Activated CD4-positive, alpha-beta T cell treated with anti-CD3 and anti-CD28 coated beads, Interleukin-2, amount 50 U/mL, for 4 hours (primary cell): Measurements from ENCODE around the gene SLC19A1.

Experiments
- DNase-seq, 2 experiments: peaks; one replicate each; pipeline ENCODE4 v3.0.0-alpha.2; 2020

SLC19A1 gene

GRCh38 chr21:45475797-45476570, 66.3 kb downstream of the SLC19A1 start:
- no peak for DNase-seq

DNA sequence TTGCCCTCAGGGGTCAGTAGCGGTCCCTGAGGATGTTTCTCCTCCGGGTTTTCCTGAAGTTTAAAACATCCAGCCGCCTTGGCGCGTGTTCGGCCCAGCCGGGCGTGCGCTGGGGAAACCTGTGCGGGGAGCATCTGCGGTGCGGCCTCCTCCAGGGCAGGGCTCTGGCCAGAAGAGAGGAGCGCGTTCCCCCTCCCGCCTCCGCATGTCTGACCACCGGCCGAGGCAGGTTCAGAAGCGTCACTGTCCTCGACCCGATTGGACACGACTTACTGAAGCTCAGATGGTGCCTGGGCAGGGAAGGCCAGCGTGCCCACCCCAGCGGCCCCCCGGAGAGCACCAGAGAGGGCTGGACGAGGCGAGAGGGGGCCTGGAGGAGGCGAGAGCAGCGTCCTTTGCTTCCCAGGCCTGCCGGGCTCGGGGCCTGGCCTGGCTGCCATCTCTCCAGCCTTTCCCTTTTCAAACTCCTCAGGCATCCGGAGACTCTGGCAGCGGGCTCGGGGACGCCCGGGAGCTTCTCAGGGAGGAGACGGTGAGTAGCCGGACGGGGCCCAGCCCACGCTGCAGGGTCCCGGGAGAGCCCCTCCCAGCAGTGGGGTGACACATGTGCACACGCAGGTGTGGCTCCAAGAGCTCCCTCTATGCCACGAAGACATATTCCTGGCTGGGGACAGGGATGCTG, 67.1 kb downstream of the SLC19A1 start:
- DNase-seq = no peak

- no peak for DNase-seq
Measured at GRCh38 chr21:45474323-45474950, 67.8 kb downstream of the SLC19A1 start.

DNA sequence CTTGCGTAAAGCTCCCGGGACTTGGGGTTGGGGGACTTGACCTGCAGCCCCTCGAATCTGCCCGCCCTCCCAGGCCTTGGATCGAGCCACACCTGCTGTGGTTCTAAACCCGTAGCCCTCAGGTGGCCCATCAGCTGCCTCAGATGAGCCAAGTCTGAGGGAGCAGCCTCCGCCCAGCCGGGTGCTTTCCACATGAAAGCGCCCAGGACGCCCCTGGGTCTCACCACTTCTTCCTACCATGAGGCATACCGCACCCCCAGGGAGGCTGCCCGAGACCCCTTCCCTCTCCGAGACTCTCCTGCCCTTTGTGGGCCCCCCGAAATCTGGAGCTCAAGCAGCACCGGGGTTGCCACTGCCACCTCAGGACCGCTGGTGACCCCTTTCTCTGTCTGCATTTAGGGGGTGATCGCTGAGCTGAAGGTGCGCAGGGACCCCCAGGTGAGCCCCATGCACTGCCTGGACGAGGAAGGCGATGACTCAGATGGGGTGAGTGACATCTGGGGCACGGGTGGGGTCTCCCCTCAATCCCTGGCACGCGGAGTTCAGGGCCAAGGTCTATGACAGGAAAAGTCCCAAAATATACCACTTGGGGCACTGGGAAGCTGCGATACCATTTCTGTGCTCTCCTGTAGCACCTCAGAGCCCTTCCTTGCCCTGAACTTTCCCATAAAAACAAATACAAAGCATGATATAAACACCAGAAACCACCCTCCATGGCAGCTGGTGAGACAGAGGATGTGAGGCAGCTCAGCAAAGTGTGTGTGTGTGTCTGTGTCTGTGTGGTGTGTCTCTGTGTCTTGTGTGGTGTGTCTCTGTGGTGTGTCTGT, 68.5 kb downstream of the SLC19A1 start:
- no peak for DNase-seq

DNA sequence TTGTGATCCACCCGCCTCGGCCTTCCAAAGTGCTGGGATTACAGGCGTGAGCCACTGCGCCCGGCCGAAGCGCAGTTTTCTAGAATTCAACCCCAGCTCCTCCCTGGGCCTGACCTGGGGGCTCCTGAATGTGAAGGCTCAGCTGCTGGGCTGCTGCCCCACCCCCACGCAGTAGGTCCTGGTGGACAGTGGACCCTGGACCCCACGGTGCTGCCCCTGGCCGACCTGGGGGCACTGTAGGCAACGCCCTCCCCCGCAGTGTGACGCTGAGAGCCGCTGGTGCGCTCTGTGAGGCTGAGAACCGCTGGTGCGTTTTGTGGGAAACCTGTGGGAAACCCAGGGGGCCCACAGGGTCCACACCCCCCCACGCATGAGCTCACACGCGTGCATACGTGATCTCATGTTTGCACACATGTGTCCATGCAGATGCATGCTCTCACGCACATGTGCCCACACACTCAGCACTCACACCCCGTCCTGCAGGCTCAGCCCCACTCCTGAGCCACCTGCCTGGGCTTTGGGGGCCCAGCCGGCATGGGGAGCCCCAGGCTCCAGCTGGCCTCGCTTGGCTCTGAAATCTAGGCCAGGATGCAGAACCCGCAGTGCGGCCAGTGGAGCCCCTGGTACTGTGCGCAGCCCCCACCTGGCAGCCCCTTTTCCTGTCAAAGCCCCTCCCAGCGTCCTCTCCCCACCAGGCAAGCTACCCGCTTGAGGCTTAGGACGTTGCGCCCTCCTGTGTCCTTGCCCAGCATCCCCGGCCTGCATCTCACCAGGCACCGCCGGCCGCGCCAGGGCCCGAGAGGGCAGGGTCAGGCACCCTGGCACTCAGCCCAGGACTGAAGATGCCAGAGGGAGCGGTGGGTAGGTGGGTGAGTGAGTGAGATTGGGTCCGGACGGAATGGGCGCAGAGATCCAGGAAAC, 69.5 kb downstream of the SLC19A1 start:
- no peak for DNase-seq

DNA sequence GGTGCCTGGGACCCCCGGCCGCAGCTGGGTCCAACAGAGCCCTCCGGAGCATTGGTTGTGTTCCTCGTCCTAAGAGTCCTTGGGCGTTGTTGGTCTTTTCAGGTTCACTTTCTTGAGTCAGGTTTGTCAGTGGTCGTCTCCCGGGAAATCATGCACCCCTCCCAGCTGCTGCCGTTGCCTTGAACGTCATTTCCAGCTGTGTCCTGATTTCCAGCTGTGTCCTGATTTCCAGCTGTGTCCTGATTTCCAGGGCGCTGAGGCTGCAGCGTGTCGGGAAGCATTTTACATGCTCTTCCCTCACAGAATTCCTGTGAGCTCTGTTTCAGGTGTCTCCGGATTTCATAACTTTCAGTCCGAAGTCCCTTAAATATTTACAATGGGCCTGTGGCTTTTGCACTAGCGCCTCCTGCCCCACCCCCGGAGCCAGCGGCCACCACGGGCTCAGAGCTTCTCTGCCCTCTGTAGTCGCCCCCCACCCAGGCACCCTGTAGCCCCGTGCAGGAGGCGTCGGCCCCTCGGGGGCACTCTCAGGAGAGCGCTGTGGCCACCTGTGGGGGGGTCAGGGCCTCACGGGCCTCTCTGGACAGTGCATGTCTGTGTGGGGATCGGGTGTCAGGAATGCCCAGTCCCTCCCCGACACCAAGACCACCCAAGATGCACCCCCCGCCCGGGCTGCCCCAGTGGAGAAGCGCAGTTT, 70.6 kb downstream of the SLC19A1 start:
- no peak for DNase-seq

- DNase-seq = peak; percentile 51 to 64
Measured at GRCh38 chr21:45470773-45471524, 71.3 kb downstream of the SLC19A1 start.

DNA sequence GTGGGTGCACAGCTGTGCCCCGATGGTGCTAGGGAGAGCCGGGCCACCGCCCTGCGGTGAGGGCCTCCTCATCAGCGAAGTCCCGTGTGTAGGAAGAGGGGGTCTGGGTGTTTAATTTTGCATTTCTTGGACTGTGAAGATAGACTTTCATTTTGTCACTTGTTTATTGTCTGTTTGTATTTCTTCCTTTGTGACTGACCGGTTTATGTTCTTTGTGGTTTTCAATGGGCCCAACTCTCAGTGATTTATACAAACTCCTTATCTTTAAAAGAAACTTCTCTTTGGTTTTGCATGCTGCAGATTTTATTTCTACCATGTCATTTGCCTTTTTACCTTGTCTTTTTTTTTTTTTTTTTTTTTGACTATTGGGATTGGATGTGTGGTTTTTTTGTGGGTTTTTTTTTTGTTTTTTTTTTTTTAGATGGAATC, 72.1 kb downstream of the SLC19A1 start:
- DNase-seq = no peak

DNA sequence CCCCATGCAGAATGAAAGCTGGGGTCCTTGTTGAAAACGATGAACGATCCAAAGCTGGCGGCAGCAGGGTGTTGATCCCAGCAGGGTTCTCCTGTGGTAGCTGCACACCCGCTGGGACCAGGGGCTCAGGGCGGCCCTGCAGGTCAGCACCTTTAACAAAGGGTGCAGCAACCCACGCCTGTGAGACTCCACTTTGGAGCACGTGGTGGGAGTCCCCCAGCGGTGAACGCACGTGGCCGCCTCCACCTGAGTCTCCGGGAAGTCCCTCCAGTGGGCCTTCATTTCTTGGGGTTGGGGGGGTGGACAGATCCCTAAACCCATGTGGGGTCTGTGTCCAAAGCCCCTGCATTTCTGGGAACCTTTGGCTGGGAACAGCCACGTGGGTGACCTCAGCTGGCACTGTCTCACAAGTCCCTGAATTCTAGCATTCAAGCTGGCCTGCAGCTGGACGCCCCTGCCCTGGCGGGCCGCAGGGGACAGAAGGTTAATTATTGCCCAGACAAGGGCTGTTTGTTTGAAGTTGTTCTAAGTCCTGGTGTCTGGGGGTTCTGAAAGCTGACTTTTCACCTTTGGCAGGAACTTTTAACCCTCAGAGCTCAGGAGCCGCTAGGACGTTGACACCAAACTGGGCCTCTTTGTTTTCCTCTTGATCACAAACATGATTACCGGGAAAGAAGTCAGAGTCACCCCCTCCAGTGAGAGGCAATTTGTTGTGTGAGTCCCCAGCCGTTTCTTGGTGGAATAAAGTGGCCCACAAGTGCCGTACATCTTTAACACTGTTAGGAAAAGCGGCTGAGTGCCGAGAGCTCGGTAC, 72.8 kb downstream of the SLC19A1 start:
- DNase-seq = no peak

GRCh38 chr21:45468971-45469272, 73.3 kb downstream of the SLC19A1 start:
- DNase-seq = no peak

- no peak for DNase-seq
Measured at GRCh38 chr21:45468051-45468970, 73.9 kb downstream of the SLC19A1 start.

GRCh38 chr21:45467221-45467779, 74.9 kb downstream of the SLC19A1 start:
- no peak for DNase-seq

- DNase-seq = no peak
Measured at GRCh38 chr21:45466330-45467220, 75.7 kb downstream of the SLC19A1 start.

GRCh38 chr21:45465611-45466329, 76.5 kb downstream of the SLC19A1 start:
- no peak for DNase-seq

- DNase-seq = no peak
Measured at GRCh38 chr21:45465105-45465504, 77.1 kb downstream of the SLC19A1 start.

DNA sequence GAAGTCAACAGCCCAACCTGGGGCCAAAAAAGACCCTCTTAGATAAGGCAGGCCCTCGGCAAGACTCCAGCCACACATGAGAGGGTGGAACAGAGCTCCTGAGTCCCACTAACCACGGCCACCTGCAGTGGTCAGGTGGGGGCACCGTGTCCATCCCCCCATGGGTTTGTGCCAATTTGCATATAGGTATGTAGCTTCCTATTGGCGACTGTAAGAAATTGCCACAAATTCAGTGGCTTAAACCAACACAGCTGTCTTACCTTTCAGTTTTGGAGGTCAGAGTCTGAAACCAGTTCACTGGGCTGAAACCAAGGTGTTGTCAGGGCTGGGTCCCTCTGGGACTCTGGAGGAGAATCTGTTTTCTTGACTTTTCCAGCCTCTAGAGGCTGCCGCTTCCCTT, 77.9 kb downstream of the SLC19A1 start:
- DNase-seq = no peak

DNA sequence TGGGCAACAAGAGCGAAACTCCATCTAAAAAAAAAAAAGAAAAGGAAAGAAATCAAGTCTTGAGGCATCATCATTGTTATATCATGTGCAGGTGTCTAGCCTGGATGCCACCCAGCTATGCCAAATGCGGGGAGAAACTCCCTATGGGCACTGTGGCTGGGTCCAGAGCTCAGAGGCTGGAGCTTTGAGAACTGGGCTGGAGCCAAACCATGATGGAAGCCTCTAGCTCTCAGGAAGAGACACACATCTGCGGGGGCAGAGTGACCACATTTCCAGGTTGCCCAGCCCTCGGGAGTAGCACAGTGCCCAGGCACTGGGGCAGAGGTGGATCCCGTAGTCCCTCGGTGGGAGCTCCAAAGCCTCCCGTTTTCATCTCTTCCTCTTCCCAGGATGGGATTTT, 78.4 kb downstream of the SLC19A1 start:
- no peak for DNase-seq
